B cell (primary cell): ENCODE measurements around the gene AOAH.

Experiments used
- EZH2 ChIP-seq: IDR thresholded peaks from 2 replicates; pipeline ENCODE4 v1.6.1; 2012; ENCODE audit warnings: borderline replicate concordance, low read depth, mild to moderate bottlenecking, moderate library complexity, low read length; ENCODE audit not compliant: insufficient read depth, poor library complexity, severe bottlenecking
- TF ChIP-seq, protein P1 (sequence below): fragments of 200-600 bp; IDR thresholded peaks from one replicate; pipeline ENCODE4 v1.8.0; 2022; ENCODE audit warnings: antibody characterized with exemption, mild to moderate bottlenecking

DNA sequence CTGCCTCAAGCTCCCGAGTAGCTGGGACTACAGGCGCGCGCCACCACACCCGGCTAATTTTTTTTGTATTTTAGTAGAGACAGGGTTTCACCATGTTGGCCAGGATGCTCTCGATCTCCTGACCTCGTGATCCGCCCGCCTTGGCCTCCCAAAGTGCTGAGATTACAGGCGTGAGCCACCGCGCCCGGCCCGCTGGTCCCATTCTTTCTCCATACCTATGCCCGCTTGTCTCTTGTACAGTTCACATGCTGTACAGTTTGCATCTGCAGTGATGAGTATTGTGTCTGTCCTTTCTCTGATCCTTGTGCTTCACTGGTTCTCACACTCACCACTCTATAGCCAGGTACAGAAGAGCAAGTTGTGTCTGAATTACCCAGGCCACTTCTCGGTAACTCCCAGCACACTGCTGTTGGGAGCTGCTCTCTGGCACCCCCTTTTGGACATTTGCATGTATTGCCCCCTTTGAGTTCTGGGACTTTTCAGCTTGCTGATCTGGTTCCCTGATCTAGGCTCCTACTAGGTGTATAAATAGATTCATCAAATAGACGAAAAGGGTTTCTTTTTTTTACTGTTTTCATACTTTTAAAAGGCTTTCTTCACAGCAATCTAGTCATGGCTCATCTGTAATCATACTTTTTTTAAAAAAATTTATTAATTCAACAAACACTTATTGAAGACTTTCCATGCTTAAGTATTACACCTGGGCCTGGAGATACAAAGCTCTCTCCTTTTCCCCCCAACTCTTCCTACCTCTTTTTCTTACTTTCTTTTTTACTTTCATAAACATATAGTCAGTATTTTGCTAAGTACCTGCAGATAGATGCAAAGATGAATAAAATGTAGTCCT is 53.5 kb downstream of the AOAH start:
- TF ChIP-seq, protein P1, sequence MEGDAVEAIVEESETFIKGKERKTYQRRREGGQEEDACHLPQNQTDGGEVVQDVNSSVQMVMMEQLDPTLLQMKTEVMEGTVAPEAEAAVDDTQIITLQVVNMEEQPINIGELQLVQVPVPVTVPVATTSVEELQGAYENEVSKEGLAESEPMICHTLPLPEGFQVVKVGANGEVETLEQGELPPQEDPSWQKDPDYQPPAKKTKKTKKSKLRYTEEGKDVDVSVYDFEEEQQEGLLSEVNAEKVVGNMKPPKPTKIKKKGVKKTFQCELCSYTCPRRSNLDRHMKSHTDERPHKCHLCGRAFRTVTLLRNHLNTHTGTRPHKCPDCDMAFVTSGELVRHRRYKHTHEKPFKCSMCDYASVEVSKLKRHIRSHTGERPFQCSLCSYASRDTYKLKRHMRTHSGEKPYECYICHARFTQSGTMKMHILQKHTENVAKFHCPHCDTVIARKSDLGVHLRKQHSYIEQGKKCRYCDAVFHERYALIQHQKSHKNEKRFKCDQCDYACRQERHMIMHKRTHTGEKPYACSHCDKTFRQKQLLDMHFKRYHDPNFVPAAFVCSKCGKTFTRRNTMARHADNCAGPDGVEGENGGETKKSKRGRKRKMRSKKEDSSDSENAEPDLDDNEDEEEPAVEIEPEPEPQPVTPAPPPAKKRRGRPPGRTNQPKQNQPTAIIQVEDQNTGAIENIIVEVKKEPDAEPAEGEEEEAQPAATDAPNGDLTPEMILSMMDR, result peak; percentile 78
- TF ChIP-seq EZH2, result no peak
